GM18909 (cell line): ENCODE results near the gene EHD3.

Experiments used
- ATAC-seq: cut with Tn5 transposase; IDR thresholded peaks from one replicate; pipeline ENCODE4 v1.9.1; 2021; ENCODE audit warnings: mild to moderate bottlenecking; ENCODE audit not compliant: unreplicated experiment, poor library complexity

The EHD3 gene

GRCh38 chr2:31253356-31254131 lies 19.6 kb downstream of the EHD3 start:
- no peak for ATAC-seq

- ATAC-seq, result no peak
These were observed 20.6 kb downstream of the EHD3 start for GRCh38 chr2:31254237-31255203.

GRCh38 chr2:31255911-31256571 lies 22.1 kb downstream of the EHD3 start:
- ATAC-seq, result peak; percentile 71

- peak; percentile 11 for ATAC-seq
These were observed 22.8 kb downstream of the EHD3 start for GRCh38 chr2:31256611-31257382.

- ATAC-seq, result peak; percentile 49
These were observed 24.4 kb downstream of the EHD3 start for GRCh38 chr2:31258351-31258750.

GRCh38 chr2:31259075-31259474 lies 25.1 kb downstream of the EHD3 start:
- ATAC-seq, result no peak

GRCh38 chr2:31260870-31261269 lies 26.9 kb downstream of the EHD3 start:
- no peak for ATAC-seq

GRCh38 chr2:31263636-31264190 lies 29.8 kb downstream of the EHD3 start:
- ATAC-seq, result no peak

- no peak for ATAC-seq
These were observed 31.3 kb downstream of the EHD3 start for GRCh38 chr2:31265234-31265633.

GRCh38 chr2:31266804-31267203 lies 32.9 kb downstream of the EHD3 start:
- ATAC-seq, result no peak

GRCh38 chr2:31267437-31268120 lies 33.6 kb downstream of the EHD3 start:
- no peak for ATAC-seq

GRCh38 chr2:31268344-31268743 lies 34.4 kb downstream of the EHD3 start:
- ATAC-seq, result no peak

- no peak for ATAC-seq
These were observed 35.1 kb downstream of the EHD3 start for GRCh38 chr2:31269087-31269486.

- ATAC-seq, result no peak
These were observed 36.2 kb downstream of the EHD3 start for GRCh38 chr2:31270131-31270530.

GRCh38 chr2:31270822-31271231 lies 36.9 kb downstream of the EHD3 start:
- ATAC-seq, result no peak

GRCh38 chr2:31271851-31272267 lies 37.9 kb downstream of the EHD3 start:
- ATAC-seq, result no peak

- ATAC-seq, result no peak
These were observed 40.6 kb downstream of the EHD3 start for GRCh38 chr2:31274401-31275075.

GRCh38 chr2:31275976-31276375 lies 42.0 kb downstream of the EHD3 start:
- no peak for ATAC-seq

- no peak for ATAC-seq
These were observed 43.7 kb downstream of the EHD3 start for GRCh38 chr2:31277621-31278020.
